Endometrium (tissue), 2 donors: Measurements from ENCODE around the gene CEP170B.
"Not testable (repeated sequence)": the region's sequence is repeated elsewhere in the genome, so short reads cannot be mapped to it uniquely, and the experiment has no call there.

Source experiments
- FAIRE-seq: peaks from 2 replicates; lab custom pipeline; 2012; peaks lifted over from hg19 to GRCh38; lab: Jason Lieb, UNC
- donor health status: control.
- donor health status: control.

CEP170B gene

DNA sequence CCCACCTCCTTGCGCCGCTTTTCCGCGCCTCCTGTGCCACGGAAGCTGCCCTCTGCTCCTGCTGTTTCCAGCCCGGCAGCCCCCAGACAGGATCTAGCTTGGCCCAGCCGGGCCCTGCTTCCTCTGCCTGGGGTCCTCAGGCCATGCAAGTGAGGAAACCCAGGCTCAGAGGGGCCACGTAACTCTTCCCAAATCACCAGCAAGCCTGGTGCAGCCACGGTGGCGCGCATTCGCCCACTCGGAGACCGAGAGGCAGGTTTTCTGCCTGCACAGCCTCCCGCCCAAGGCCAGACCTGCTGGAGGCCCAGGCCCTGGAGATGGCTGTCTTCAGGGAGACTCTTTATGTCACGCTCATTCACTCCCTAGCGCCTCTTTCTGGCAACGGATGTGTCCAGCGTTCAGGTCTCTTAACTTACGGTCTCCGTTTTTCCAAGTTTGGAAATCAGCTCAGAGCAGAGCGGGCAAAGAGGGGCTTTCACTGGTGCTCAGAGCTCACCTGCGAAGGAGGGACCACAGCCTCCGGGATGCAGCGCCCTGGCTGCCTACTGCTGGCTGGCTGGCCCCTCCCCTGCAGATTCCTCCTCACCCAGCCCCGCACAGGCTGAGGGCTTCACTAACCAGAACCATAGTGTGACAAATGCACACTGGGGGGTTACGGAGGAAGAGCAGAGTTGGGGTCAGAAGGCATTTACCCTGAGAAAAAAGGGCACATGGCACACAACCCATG is 20.6 kb upstream of the CEP170B start:
- no peak for FAIRE-seq

- FAIRE-seq: no peak
Observed at GRCh38 chr14:104845033-104845666, 19.9 kb upstream of the CEP170B start.

- no peak for FAIRE-seq
Observed at GRCh38 chr14:104845834-104846441, 19.1 kb upstream of the CEP170B start.

- no peak for FAIRE-seq
Observed at GRCh38 chr14:104852280-104852663, 12.8 kb upstream of the CEP170B start.

GRCh38 chr14:104855532-104856090 is 9.5 kb upstream of the CEP170B start:
- FAIRE-seq: no peak

- FAIRE-seq: no peak
Observed at GRCh38 chr14:104856157-104856868, 8.8 kb upstream of the CEP170B start.

DNA sequence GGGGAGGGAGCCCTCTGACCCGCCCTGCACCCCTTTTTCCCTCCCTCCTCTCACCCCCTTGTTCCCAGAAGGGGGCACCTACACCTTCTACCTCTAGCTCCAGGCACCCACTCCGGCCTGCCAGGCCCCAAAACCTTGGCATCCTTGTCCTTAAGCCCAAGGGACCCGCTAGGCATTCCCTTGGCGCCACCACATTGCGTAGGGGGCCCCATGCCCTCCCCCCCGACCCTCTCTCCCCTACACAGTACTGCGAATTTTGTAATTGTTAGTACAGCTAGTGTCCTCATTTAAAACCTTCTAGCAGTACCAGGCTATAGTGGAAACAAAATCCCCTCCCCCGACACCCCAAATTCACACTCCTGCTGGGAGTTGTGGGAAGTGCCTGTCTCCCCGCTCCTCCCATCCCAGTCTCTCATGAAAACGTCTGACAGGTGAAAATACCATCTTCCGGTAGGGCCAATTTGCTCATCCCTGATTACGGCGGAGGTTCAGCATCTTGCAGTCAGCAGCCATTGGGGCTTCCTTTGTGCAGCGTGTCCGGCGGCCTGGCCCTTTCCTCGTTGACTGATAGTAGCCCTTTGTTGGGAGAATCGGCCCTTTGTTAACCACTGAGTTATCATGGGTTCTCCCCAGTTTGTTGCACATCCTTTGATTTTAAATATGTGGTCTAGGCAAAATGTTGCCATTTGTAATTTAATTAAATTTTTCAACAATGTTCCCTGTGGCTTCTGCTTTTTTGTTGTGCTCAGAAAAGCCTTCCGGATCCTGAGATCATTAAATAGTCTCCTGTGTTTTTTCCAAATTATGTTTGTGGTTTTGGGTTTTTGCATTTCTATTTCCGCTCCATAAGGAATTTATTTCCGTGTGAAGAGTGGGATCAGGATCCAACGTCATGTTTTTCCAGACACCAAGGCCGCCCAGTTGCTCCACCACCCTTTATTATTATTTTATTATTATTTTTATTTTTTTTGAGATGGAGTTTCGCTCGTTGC is 7.9 kb upstream of the CEP170B start:
- no peak for FAIRE-seq

DNA sequence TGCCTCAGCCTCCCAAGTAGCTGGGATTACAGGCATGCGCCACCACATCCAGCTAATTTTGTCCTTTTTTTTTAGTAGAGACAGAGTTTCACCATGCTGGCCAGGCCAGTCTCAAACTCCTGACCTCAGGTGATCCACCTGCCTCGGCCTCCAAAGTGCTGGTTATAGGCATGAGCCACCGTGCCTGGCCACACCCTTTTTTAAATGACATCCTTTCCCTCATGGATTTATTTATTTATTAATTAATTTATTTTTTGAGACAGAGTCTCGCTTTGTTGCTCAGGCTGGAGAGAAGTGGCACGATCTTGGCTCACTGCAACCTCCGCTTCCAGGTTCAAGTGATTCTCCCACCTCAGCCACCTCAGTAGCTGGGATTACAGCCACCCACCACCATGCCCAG is 7.1 kb upstream of the CEP170B start:
- FAIRE-seq: not testable (repeated sequence)

- FAIRE-seq: no peak
Observed at GRCh38 chr14:104858811-104859426, 6.1 kb upstream of the CEP170B start.

DNA sequence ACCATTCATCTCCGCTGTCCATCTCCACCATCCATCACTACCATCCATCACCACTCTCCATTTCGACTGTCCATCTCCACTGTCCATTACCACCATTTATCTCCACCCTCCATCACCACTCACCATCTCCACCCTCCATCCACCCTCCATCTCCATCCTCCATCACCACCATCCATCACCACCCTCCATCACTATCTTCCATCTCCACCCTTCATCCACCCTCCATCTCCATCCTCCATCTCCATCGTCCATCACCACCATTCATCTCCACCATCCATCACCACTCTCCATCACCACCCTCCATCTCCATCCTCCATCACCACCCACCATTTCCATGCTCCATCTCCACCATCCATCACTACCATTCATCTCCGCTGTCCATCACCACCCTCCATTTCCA is 5.2 kb upstream of the CEP170B start:
- no peak for FAIRE-seq

DNA sequence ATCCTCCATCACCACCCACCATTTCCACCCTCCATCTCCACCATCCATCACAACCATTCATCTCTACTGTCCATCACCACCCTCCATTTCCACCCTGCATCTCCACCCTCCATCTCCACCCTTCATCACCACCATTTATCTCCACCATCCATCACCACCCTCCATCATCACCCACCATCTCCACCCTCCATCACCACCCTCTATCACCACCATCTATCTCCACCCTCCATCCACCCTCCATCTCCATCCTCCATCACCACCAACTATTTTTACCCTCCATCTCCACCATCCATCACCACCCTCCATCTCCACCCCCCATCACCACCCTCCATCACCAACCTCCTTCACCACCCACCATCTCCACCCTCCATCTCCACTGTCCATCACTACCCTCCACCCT is 4.7 kb upstream of the CEP170B start:
- FAIRE-seq: no peak

DNA sequence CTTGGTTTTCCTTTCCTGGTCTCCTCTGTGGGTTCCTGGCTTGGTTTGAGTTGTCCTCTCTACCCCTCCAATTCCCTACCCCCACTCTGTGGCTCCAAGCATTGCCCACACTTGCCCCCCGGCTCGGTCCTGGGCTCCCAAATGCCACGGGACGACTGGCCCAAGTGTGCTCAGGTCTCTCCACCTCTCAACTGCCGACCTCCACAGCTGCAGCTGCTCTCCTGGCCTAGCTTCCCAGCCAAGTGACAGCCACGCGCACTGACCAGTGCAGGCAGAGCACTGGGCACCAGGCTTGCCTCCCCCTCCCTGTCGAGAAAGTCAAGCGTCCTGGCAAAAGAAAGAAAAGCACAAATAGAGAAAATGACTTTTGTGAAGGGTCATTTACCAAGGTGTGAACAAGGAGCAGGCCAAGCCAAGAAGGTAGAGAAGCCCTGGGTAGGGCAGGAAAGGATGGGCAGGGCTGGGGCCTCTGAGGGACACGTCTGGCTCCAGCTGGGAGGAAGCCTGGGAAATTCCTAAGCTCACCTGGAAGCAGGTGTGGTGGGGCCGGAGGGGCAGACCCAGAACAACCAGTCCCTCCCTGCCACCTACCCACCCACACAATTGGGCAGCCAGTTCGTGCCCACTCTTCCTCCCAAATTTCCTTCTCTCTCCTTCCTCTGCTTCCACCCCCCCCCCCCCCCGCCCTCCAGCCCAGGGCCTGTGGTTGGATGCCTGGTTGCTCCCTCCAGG is 1.8 kb upstream of the CEP170B start:
- FAIRE-seq: no peak

DNA sequence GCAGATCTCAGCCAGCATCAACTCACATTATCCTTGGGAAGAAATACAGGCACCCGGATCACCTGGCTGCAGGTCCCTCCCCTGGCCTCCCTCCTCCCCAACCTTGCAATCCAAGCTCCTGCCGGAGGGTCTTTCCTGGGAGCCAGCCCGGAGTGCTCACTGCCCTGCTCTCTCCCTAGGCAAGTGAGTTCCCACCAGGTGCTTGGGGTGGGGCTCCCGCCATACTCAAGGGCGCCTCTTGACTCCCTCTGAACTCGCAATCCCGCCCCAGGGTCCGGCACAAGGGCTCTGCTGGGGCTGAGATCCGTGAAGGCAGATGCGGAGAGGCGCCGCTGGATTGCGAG is 1.2 kb upstream of the CEP170B start:
- no peak for FAIRE-seq

DNA sequence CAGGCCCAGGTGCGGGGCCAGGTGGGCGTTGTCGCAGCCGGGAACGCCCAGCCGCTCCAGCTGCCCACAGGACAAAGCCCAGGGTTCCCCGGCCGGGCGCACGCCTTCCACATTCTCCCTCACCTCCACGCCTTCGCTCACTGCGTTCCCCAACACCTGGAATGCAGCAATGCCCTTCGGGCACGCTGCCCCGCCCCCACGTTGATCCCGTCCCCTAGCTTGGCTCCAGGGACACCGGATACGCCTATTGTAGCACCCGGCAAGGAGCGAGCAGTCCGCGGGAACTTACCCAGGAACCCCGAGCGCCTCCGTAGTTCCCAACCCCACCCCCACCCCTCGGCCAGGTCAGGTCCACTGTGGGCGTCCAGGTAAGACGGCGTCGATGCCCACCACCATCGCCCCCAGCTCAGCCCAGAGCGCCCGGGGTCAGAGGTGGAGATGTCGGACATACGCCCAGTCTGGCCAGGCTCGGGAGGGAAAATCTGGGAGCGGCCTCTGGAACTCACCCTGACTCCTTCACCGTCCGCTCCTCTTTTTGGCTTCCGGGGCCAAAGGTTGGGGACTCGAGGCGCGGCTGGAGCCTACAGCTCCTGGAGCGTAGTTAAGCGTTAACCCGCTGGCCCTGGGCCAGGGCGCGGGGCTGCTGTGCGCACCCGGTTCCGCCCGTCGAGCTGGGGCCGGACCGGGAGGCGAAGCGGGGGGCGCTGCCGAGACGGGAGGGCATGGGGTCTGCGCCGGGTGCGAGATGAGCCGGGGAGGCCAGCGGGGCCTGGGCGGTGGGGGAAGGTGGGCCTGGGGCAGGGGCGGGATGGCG is 594 bp upstream of the CEP170B start:
- no peak for FAIRE-seq

DNA sequence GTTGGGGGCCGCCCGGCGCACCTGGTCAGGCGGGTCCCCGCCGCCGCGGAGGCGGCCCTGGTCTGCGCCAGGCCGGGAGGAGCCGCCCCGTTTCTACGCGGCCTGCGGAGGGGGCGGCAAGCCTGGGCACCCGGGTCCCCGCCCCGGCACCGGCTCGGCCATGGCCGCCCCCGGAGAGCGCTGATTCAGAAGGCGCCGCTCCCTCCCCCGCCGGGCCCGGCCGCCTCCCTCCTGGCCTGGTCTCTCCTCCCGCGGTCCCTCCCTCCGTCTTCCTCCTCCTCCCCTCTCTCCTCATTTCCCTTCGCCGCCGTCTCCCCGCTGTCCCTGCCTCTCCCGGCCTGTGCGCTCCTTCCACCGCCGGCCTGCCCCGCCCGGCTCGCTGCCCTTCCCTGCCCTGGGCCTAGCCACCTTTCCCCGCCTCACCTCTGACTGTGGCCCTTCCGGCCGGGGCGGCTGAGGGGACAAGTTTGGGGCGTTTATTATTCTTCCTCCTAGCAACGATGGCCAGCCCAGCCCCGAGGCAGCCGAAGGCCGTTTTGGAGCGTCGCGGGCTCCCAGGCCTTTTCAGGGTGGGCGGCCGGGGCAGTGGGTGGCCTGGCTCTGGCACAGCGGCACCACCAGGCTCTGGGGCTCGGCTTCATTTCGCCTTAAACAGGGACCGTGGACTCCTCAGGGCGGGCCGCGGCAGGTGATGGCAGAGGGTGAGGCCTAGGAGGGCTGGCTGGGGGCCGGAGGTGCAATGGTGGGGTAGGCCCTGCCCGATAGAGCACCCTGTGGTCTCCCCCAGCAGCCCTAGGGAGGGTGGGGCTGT is 768 bp downstream of the CEP170B start:
- no peak for FAIRE-seq

GRCh38 chr14:104866451-104867370 is 1.6 kb downstream of the CEP170B start:
- no peak for FAIRE-seq

DNA sequence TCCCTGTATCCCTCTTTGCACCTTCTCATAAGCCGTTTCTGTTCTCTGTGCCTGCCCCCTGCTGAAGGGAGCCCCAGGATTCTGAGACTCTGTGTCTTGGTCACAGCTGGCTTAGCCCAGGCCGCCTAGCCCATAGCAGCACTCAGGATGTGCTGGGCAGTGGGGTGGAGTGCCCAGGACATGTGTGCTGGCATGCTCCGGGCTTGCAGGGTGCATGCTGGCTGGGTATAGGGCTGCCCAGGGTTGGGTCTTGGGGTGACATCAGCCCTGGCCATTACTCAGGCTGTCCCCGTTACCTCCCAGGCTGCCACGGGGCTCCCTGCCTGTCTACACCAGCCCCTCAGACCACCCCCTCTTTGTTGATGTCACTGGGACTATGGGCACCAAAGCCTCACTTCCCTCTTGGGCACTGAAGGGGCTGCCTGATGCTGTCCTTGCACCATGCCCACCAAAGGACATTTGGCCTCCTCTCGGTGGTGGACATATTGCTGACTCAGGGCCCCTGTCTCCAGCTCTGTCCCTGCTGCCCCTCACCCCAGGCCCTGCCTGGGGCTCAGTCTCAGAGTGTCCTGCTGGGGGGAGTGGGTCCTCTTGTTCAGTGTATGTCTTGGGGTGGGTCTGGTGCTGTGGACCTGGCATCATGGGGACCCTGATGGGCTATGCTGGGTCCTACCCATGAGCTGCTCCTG is 2.4 kb downstream of the CEP170B start:
- FAIRE-seq: no peak
